Activated CD8-positive, alpha-beta memory T cell treated with anti-CD3 and anti-CD28 coated beads, Interleukin-2, amount 10 ng/mL, durations not matched to agents 7 days and 5 days (primary cell): Measurements from ENCODE around the gene LRRC36. TPM values are rescaled to one million over a fixed set of nuclear protein-coding genes. Genes with fewer than 3 reads are reported as not detected.
A peak's percentile ranks its signal among the peaks of the same experiment; 100 is the strongest.

Experiments
- ATAC-seq: fragments of 150-1000 bp; cut with Tn5 transposase; one replicate; pipeline ENCODE4 v1.10.0; 2021; ENCODE audit warnings: moderate library complexity
- CTCF ChIA-PET: fragments of 350-600 bp; sonication (Branson Sonifier 250); formaldehyde crosslinking; loops from one replicate; lab custom pipeline; 2021; ENCODE audit warnings: antibody characterized with exemption; lab: Charles Lee
- DNase-seq: peaks from one replicate; pipeline ENCODE4 v3.0.0-alpha.2; 2020
- H3K27ac Mint-ChIP-seq: one replicate; pipeline ENCODE4 v1.8.0; 2021; ENCODE audit warnings: mild to moderate bottlenecking, mixed read lengths
- H3K27me3 Mint-ChIP-seq: one replicate; pipeline ENCODE4 v1.8.0; 2021; ENCODE audit warnings: mixed read lengths
- H3K36me3 Mint-ChIP-seq: one replicate; pipeline ENCODE4 v1.8.0; 2021; ENCODE audit warnings: mild to moderate bottlenecking, mixed read lengths
- H3K4me1 Mint-ChIP-seq: one replicate; pipeline ENCODE4 v1.8.0; 2021; ENCODE audit warnings: mixed read lengths
- H3K4me3 Mint-ChIP-seq: one replicate; pipeline ENCODE4 v1.8.0; 2021; ENCODE audit warnings: mild to moderate bottlenecking, moderate library complexity, mixed read lengths
- H3K9me3 Mint-ChIP-seq: one replicate; pipeline ENCODE4 v1.8.0; 2022; ENCODE audit warnings: low read depth, mixed read lengths
- total RNA-seq, 2 experiments: library from RNA; stranded (reverse); gene quantifications; one replicate each; pipeline ENCODE4 v1.2.3, GENCODE V29; 2021

LRRC36 gene
- total RNA-seq, 2 experiments from 2014 or later = 0.45 to 1.0 TPM

DNA sequence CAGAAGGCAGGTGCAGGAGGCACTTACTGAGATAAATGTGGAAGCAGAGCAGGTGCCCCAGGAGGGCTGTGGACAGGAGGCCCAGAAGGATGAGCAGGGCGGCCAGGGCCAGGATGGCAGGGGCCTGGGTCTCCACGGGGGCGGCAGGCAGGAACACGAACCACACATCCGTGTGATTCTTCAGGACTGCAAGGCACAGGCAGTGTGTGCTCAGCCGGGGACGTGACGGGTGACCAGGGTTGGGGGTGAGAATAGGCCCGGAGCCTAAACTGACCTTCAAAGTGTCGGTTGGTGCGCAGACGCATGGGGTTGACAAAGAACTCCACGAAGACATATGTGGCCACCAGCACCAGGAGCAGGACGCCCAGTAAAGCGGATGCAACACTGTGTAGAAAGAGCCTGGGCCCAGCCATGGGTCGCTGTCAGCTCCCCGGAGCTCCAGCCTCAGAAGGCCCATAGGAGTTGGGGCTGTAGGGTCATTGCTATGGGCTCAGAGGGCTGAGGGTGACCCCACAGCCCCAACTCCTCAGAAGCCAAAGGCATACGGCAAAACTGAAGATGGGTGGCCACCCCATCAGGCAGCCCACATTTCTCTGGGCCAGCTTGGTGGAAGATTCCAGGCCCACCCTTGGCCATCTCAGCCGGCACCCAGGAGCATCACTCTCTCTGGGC is 72.1 kb downstream of the LRRC36 start:
- peaks cover 5% of the 10 kb centered on the region for H3K4me1 Mint-ChIP-seq
- CTCF ChIA-PET = interaction anchor here (1.0 to 2.9 kb wide), 19 partner anchors 12 to 244 kb away, joined by 3 to 25 read pairs (median 5); no protein-coding TSS in a partner anchor
- no peak for ATAC-seq

DNA sequence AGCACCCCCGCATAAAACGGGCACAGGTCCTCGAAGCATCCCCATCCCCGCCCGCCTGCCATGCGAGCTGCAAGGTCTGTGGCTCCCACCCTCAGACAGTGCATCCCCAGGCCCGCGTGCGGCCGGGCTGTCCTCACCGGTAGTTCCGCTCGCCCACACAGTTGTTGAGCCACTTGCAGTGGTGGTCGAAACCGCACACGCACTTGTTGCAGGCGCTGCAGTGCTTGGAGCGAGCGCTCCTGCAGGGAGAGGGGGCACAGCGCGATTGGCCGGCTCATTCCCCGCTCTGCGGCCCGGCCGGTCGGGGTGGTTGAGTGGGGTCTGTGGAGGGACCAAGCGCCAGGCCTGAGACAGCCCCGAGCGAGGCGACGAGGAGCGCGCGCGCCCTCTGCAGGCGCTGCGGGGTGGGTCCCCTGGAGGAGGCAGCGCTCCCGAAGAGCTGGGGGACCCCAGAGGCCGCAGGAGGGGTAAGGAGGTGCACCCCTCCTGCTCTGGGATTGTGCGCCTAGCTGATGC is 72.7 kb downstream of the LRRC36 start:
- DNase-seq (peak; percentile 55), ATAC-seq (peak; percentile 83)
- CTCF ChIA-PET = interaction anchor here (0.6 to 2.9 kb wide), 44 partner anchors 9 to 383 kb away, joined by 3 to 25 read pairs (median 4); partner anchors contain the start of gene TMEM208
- Mint-ChIP-seq H3K36me3 (no peaks in the 10 kb centered on the region), H3K4me1 (no peaks in the 10 kb centered on the region), H3K4me3 (no peak overlapping the region), H3K27me3 (peaks cover 22% of the 10 kb centered on the region), H3K9me3 (no peaks in the 10 kb centered on the region), H3K27ac (no peak overlapping the region)

More for the DNA sequence above, 72.1 kb downstream of the LRRC36 start:
- Mint-ChIP-seq H3K4me3 (no peak overlapping the region), H3K9me3 (no peaks in the 10 kb centered on the region), H3K27me3 (peaks cover 28% of the 10 kb centered on the region), H3K27ac (no peak overlapping the region), H3K36me3 (no peaks in the 10 kb centered on the region)
- no peak for DNase-seq

DNA sequence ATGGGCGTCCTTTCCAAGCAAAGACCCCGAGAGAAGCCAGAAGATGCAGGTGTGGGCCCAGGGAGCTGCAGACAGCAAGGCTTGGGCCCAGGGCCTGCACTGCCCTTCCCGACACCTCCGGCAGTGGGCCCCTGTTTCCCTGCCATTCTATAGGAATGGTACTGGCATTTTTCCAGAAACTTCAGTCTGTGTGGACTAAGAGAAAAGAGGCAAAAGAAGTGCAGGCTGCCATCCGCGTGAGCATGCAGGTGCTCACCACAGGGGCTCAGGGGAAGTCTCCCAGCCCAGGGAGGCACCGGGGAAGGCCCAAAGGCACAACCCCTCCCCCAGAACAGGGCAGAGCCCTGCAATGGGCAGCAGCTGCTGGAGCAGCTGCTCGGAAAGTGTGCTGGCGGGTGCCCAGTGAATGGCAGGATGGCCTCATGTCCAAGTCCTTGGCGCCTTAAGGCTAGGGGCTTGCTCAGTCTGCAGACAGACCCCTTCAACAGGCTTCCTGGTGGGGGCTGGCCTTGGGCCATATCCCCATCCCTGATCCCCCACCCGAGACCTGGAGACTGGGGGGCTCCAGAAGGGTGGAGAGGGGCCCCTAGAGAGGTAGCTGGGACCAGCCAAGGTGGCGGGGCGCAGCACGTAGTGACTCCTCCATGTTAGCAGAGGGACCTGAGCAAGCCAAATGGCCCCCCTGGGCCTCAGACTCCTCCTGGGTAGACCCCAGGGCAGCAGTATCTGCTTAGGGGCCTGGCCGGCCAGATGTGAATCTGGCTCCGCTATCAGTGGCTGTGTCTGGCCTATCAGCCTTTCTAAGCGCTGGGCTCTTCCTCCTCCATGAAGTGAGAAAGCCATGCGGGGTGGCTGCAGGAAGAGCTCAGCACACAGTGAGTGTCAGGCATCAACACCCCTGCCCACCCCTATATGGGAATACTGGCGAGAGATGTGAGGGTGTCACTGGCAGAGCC is 73.4 kb downstream of the LRRC36 start:
- ATAC-seq (no peak), DNase-seq (no peak)
- peaks cover 18% of the 10 kb centered on the region for H3K27me3 Mint-ChIP-seq
- H3K9me3 Mint-ChIP-seq = no peaks in the 10 kb centered on the region
- no peak overlapping the region for H3K27ac Mint-ChIP-seq
- CTCF ChIA-PET = interaction anchor here (0.6 to 2.9 kb wide), 44 partner anchors 9 to 384 kb away, joined by 3 to 25 read pairs (median 4); partner anchors contain the start of gene TMEM208
- no peaks in the 10 kb centered on the region for H3K4me1 Mint-ChIP-seq
- H3K36me3 Mint-ChIP-seq = no peaks in the 10 kb centered on the region
- no peak overlapping the region for H3K4me3 Mint-ChIP-seq

DNA sequence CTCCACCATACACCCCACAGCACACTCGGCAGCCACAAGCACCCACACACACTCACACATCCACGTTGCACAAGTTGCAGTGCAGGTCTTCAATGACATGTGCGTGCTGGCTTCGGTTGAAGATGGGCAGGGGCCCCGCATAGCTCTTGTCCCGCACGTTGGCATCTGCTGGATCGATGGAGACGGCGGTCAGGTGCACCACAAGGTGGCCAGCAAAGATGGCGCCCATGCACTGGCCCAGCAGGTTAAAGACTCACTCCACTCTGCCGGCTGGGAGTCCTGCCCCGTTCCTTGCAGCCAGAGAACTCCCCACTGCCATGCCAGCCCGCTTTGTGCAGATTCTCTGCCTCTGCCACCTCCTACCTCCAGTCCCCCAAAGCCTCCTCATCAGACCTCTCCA is 74.3 kb downstream of the LRRC36 start:
- H3K27ac Mint-ChIP-seq = no peak overlapping the region
- H3K9me3 Mint-ChIP-seq = no peaks in the 10 kb centered on the region
- no peaks in the 10 kb centered on the region for H3K36me3 Mint-ChIP-seq
- ATAC-seq (no peak), DNase-seq (no peak)
- CTCF ChIA-PET = no interaction called here
- H3K4me1 Mint-ChIP-seq = no peaks in the 10 kb centered on the region
- H3K27me3 Mint-ChIP-seq = peaks cover 9% of the 10 kb centered on the region
- no peak overlapping the region for H3K4me3 Mint-ChIP-seq

DNA sequence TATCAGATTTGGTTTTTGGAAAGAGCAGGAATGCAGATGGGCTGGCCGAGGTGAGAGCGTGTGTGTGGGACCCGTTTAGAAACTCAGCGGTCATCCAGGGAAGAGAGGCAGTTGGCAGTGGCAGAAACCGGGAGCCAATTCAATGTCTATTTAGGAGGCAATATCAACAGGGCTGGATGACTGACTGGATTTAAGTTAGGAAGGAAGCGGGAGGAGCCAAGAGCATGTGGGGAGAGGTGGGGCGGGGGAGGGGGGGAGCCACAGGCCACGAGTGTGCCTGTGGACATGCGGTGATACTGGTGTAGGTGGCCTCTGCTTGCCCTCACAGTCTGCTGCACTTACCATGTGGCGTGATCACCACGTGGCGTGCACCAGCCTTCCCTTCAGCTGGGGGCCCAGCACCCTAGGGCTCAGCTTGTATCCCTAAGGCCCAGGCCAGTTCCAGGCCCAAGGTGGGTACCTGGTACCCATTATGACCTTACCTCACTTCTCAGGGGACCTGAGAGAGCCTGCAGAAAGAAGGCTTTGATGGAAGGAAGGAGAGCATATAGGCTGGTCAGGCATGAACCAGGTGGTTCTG is 77.5 kb downstream of the LRRC36 start:
- ATAC-seq = no peak
- H3K9me3 Mint-ChIP-seq = no peaks in the 10 kb centered on the region
- H3K4me3 Mint-ChIP-seq = no peak overlapping the region
- H3K27ac Mint-ChIP-seq = no peak overlapping the region
- peaks cover 8% of the 10 kb centered on the region for H3K27me3 Mint-ChIP-seq
- DNase-seq = no peak
- H3K36me3 Mint-ChIP-seq = no peaks in the 10 kb centered on the region
- no peaks in the 10 kb centered on the region for H3K4me1 Mint-ChIP-seq
- CTCF ChIA-PET = no interaction called here

DNA sequence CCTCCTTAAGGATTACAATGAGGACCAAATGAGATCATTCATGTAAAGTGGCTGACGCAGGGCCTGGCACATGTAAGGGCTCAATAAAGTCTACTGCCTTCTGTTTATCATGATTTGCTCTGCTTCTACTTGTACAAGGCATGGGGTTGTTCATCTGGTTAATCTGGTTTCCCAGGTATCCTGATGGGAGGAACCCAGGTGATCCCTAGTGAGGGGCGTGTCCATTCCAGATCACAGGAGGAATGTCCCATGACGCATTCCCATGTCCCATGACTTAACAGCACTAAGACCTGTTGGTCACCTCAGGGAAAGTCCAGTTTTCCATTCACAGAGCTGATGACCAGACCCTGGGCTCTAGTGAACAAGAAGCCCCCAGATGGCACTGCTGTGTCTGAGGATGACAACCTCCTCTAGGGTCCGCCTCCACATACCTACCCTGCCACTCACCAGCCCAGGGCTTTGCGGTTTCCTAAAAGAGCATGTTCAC is 78.2 kb downstream of the LRRC36 start:
- Mint-ChIP-seq H3K27me3 (peaks cover 8% of the 10 kb centered on the region), H3K27ac (no peak overlapping the region), H3K4me1 (no peaks in the 10 kb centered on the region), H3K36me3 (no peaks in the 10 kb centered on the region), H3K9me3 (no peaks in the 10 kb centered on the region), H3K4me3 (no peak overlapping the region)
- CTCF ChIA-PET = no interaction called here
- DNase-seq (no peak), ATAC-seq (no peak)

DNA sequence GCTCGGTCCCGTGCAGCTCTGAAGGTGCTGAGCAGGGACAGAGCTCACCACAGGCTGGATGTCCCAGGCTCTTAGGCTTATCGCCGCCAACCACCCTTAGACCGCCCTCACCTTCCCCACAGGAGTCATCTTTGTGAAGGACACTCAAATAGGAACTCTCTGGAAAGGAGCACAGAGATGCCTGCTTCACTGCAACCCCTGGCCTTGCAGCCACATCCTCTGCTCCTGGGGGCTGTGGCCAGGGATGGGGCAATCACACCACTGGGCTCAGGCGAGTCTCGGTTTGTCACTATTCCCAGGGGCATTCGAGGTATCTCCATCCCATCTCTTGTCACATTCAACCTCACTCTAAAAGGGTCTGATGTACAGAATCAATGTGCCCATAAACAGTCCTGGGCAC is 78.7 kb downstream of the LRRC36 start:
- no peak overlapping the region for H3K27ac Mint-ChIP-seq
- no peaks in the 10 kb centered on the region for H3K36me3 Mint-ChIP-seq
- CTCF ChIA-PET = no interaction called here
- DNase-seq (no peak), ATAC-seq (no peak)
- H3K9me3 Mint-ChIP-seq = no peaks in the 10 kb centered on the region
- H3K27me3 Mint-ChIP-seq = peaks cover 8% of the 10 kb centered on the region
- no peaks in the 10 kb centered on the region for H3K4me1 Mint-ChIP-seq
- H3K4me3 Mint-ChIP-seq = no peak overlapping the region

DNA sequence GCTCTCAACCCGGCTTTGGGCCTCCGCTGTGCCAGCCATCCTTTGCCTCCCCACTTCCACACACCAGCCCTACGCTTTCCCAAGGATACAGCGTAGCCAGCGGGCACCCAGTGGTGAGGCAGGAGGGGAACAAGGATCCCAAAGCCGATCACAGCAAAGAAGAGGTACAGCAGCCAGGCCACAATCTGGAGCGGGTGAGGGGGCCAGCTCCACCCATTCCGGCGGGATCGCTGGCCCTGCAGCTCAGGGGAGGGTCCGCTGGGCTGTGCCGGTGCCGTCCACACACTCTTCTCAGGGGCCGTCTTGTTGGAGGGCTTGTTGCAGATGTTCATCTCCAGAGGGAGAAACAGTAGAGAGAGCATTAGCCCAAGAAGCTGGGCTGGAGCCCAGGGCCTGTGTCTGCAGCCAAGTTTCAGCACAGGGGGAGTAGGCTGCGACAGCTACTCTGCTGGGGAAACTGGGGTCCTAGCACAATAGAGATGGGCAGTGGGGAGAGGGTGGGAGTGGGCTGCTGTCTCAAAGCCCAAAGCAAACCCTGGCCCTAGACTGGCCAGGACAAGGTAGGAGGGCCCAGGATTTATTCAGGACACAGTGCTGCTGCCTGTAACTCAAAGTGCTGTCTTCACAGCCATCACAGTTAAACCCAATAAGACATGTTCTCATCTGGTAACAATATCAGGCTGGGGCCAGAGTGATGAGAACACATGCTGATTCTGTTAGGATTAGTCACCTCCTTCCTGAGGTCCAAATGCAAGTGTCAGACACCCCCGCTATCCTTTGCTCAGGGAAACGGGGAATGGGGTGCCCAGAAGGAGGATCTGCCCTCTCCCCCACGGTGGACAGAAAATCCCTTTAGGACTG is 79.7 kb downstream of the LRRC36 start:
- H3K4me1 Mint-ChIP-seq = no peaks in the 10 kb centered on the region

DNA sequence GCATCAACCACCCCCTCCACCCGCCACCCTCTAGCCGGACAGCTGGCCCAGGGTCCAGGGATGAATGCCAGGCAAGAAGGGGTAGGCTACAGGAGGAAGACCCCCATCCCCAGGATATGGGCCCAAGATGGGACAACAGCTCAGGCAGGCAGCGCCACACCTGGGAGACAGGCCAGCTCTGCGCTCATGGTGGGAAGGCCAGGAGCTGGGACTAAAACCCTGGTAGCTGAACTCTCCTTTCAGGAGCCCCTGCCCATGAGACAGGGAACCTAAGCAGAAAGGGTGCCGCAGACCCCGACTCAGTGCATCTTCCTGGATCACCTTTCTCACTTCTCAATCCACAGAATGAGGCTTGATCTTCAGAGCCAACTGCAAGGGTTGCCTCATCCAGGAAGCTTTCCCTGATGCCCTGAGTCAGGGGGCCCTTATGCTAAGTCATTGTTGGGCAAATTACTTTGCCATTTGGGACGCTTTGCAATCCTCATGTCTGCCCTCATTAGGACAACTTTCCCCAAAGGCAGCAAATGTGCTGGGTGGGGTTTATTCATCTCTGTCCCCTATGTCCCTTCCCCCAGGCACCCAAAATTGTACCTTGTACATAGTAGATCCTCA is 80.7 kb downstream of the LRRC36 start:
- CTCF ChIA-PET = interaction anchor here (1.4 to 2.4 kb wide), 3 partner anchors 21 to 68 kb away, joined by 3 to 8 read pairs (median 3); no protein-coding TSS in a partner anchor
- H3K36me3 Mint-ChIP-seq = no peaks in the 10 kb centered on the region
- no peak overlapping the region for H3K27ac Mint-ChIP-seq
- ATAC-seq (no peak), DNase-seq (no peak)
- H3K4me3 Mint-ChIP-seq = no peak overlapping the region
- peaks cover 4% of the 10 kb centered on the region for H3K27me3 Mint-ChIP-seq
- H3K4me1 Mint-ChIP-seq = no peaks in the 10 kb centered on the region
- no peaks in the 10 kb centered on the region for H3K9me3 Mint-ChIP-seq

More for the DNA sequence above, 79.7 kb downstream of the LRRC36 start:
- ATAC-seq (no peak), DNase-seq (no peak)
- no peaks in the 10 kb centered on the region for H3K36me3 Mint-ChIP-seq
- no peak overlapping the region for H3K27ac Mint-ChIP-seq
- no peak overlapping the region for H3K4me3 Mint-ChIP-seq
- no peaks in the 10 kb centered on the region for H3K9me3 Mint-ChIP-seq
- H3K27me3 Mint-ChIP-seq = peaks cover 8% of the 10 kb centered on the region
- CTCF ChIA-PET = interaction anchor here (2.4 kb wide), 1 partner anchor 22 kb away, joined by 8 read pairs; no protein-coding TSS in a partner anchor

DNA sequence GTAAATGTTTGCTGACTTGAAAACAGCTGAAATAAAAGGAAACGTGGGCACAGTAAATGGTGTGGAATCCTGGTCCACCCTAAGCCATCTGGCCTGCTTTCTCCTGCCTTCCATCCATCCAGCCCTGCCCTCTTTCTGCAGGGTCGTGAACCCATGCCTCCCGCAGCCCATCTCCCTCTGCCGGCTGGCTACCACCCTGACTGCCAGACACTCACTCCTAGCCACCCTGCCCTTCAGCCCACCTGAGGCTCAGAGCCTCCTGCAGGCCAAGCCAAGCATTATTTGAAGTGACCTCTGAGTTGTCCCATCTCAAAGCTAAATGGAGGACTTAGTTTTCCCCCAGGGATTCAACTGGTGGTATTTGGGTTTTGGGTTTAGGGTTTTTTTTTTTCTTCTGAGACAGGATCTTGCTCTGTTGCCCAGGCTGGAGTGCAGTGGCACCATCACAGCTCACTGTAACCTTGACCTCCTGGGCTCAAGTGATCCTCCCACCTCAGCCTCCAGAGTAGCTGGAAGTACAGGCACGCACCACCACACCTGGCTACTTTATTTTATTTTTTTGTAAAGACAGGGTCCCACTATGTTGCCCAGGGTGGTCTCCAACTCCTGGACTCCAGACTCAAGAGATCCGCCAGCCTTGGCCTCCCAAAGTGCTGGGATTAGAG is 81.3 kb downstream of the LRRC36 start:
- CTCF ChIA-PET = interaction anchor here (1.3 to 2.4 kb wide), 4 partner anchors 8 to 69 kb away, joined by 3 to 8 read pairs (median 3); no protein-coding TSS in a partner anchor

DNA sequence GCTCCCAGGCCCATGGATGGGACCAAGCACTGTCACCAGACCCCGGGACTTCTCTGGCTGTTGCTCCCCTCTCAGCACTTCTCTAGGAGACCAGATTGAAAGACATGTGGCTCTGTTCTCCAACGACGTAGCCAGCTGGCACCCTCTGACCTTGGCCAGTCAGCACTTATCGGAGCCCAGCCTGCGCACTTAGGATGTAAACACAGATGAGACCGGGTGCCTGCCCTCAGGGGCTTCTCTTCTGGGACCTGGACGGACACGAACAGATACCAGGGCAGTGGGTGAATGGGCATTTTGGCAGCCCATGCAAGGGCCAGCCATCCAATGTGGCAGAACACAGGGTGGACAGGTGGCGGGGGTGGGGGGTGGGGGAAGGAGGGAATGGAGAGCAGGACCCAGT is 83.0 kb downstream of the LRRC36 start:
- ATAC-seq (no peak), DNase-seq (no peak)
- H3K4me1 Mint-ChIP-seq = peaks cover 5% of the 10 kb centered on the region
- H3K9me3 Mint-ChIP-seq = no peaks in the 10 kb centered on the region
- no peak overlapping the region for H3K4me3 Mint-ChIP-seq
- H3K36me3 Mint-ChIP-seq = no peaks in the 10 kb centered on the region
- H3K27ac Mint-ChIP-seq = no peak overlapping the region
- peaks cover 8% of the 10 kb centered on the region for H3K27me3 Mint-ChIP-seq
- CTCF ChIA-PET = interaction anchor here (1.6 kb wide), 1 partner anchor 10 kb away, joined by 6 read pairs; no protein-coding TSS in a partner anchor

More for the DNA sequence above, 81.3 kb downstream of the LRRC36 start:
- ATAC-seq (no peak), DNase-seq (no peak)
- H3K4me3 Mint-ChIP-seq = no peak overlapping the region
- H3K36me3 Mint-ChIP-seq = no peaks in the 10 kb centered on the region
- no peaks in the 10 kb centered on the region for H3K9me3 Mint-ChIP-seq
- H3K4me1 Mint-ChIP-seq = no peaks in the 10 kb centered on the region
- peaks cover 3% of the 10 kb centered on the region for H3K27me3 Mint-ChIP-seq
- H3K27ac Mint-ChIP-seq = no peak overlapping the region
